Glutamatergic neuron (in vitro differentiated cells): ENCODE measurements around the gene TTLL10. TPM values are rescaled to one million over a fixed set of nuclear protein-coding genes. Genes with fewer than 3 reads are reported as not detected.

Experiments
- DNase-seq: peaks from one replicate; pipeline ENCODE4 v3.0.0; 2022
- H3K27ac Mint-ChIP-seq: one replicate; pipeline ENCODE4 v1.8.0; 2020; ENCODE audit warnings: mild to moderate bottlenecking, mixed read lengths, inconsistent platforms; ENCODE audit not compliant: unreplicated experiment
- H3K27me3 Mint-ChIP-seq: one replicate; pipeline ENCODE4 v1.8.0; 2020; ENCODE audit warnings: mild to moderate bottlenecking, moderate library complexity, mixed read lengths, inconsistent platforms; ENCODE audit not compliant: unreplicated experiment
- H3K36me3 Mint-ChIP-seq: one replicate; pipeline ENCODE4 v1.8.0; 2020; ENCODE audit warnings: mild to moderate bottlenecking, mixed read lengths, inconsistent platforms; ENCODE audit not compliant: unreplicated experiment
- H3K4me1 Mint-ChIP-seq: one replicate; pipeline ENCODE4 v1.8.0; 2020; ENCODE audit warnings: mild to moderate bottlenecking, low read depth, mixed read lengths, inconsistent platforms; ENCODE audit not compliant: unreplicated experiment
- H3K4me3 Mint-ChIP-seq: one replicate; pipeline ENCODE4 v1.8.0; 2020; ENCODE audit warnings: mild to moderate bottlenecking, mixed read lengths, inconsistent platforms; ENCODE audit not compliant: unreplicated experiment
- H3K9me3 Mint-ChIP-seq: one replicate; pipeline ENCODE4 v1.8.0; 2020; ENCODE audit warnings: mild to moderate bottlenecking, moderate library complexity, mixed read lengths, inconsistent platforms; ENCODE audit not compliant: unreplicated experiment
- CTCF ChIP-seq: fragments of 200-600 bp; sonication (generic); IDR thresholded peaks from one replicate; pipeline ENCODE4 v1.5.0; 2021; ENCODE audit not compliant: partially characterized antibody, unreplicated experiment
- total RNA-seq: library from RNA; stranded (reverse); fragmentation: NEBNext Ultra II Directional; extraction: Animal tissue kit (Norgen Biotek cat#: 25700); gene quantifications from one replicate; pipeline ENCODE4 v1.2.1, GENCODE V29; 2021; ENCODE audit not compliant: unreplicated experiment

The TTLL10 gene
- total RNA-seq, 1 donor from 2014 or later: not detected

- H3K9me3 Mint-ChIP-seq: peaks cover 9% of the 10 kb centered on the region
Measured at GRCh38 chr1:1225913-1226312, 52.2 kb downstream of the TTLL10 start.

GRCh38 chr1:1226566-1227362 lies 53.1 kb downstream of the TTLL10 start:
- Mint-ChIP-seq H3K9me3 (peaks cover 12% of the 10 kb centered on the region), H3K27ac (no peak overlapping the region), H3K4me1 (peaks cover 9% of the 10 kb centered on the region), H3K4me3 (no peak overlapping the region), H3K27me3 (peaks cover 18% of the 10 kb centered on the region), H3K36me3 (peaks cover 6% of the 10 kb centered on the region)
- DNase-seq: no peak
- TF ChIP-seq CTCF: no peak

More at GRCh38 chr1:1225913-1226312, 52.2 kb downstream of the TTLL10 start:
- Mint-ChIP-seq H3K27ac (no peak overlapping the region), H3K4me1 (peaks cover 9% of the 10 kb centered on the region), H3K36me3 (peaks cover 6% of the 10 kb centered on the region), H3K4me3 (no peak overlapping the region), H3K27me3 (peaks cover 18% of the 10 kb centered on the region)
- TF ChIP-seq CTCF: no peak
- DNase-seq: no peak

GRCh38 chr1:1227386-1227785 lies 53.7 kb downstream of the TTLL10 start:
- peaks cover 6% of the 10 kb centered on the region for H3K36me3 Mint-ChIP-seq

GRCh38 chr1:1228187-1228586 lies 54.5 kb downstream of the TTLL10 start:
- Mint-ChIP-seq H3K4me3 (no peak overlapping the region), H3K36me3 (peaks cover under 1% of the 10 kb centered on the region), H3K27ac (no peak overlapping the region), H3K9me3 (peaks cover 12% of the 10 kb centered on the region), H3K27me3 (peaks cover 13% of the 10 kb centered on the region), H3K4me1 (peaks cover 9% of the 10 kb centered on the region)
- no peak for TF ChIP-seq CTCF
- DNase-seq: no peak

More at GRCh38 chr1:1227386-1227785, 53.7 kb downstream of the TTLL10 start:
- no peak overlapping the region for H3K27ac Mint-ChIP-seq
- no peak for DNase-seq
- H3K4me3 Mint-ChIP-seq: no peak overlapping the region
- peaks cover 18% of the 10 kb centered on the region for H3K27me3 Mint-ChIP-seq
- H3K4me1 Mint-ChIP-seq: peaks cover 9% of the 10 kb centered on the region
- TF ChIP-seq CTCF: no peak
- H3K9me3 Mint-ChIP-seq: peaks cover 12% of the 10 kb centered on the region
